GM18861 (cell line): ENCODE results near the gene TTLL10.
"Not testable (repeated sequence)": the region's sequence is repeated elsewhere in the genome, so short reads cannot be mapped to it uniquely, and the experiment has no call there.

Experiments used
- ATAC-seq: cut with Tn5 transposase; IDR thresholded peaks from one replicate; pipeline ENCODE4 v1.9.1; 2021; ENCODE audit not compliant: unreplicated experiment

The TTLL10 gene

GRCh38 chr1:1185101-1185765 is 11.6 kb downstream of the TTLL10 start:
- no peak for ATAC-seq

- no peak for ATAC-seq
Measured at GRCh38 chr1:1187938-1188337, 14.3 kb downstream of the TTLL10 start.

GRCh38 chr1:1189111-1189510 is 15.4 kb downstream of the TTLL10 start:
- no peak for ATAC-seq

GRCh38 chr1:1191734-1192133 is 18.1 kb downstream of the TTLL10 start:
- no peak for ATAC-seq

- ATAC-seq = no peak
Measured at GRCh38 chr1:1194723-1195122, 21.0 kb downstream of the TTLL10 start.

- ATAC-seq = not testable (repeated sequence)
Measured at GRCh38 chr1:1195726-1196125, 22.0 kb downstream of the TTLL10 start.

- ATAC-seq = no peak
Measured at GRCh38 chr1:1196431-1197187, 22.9 kb downstream of the TTLL10 start.

GRCh38 chr1:1197188-1197500 is 23.5 kb downstream of the TTLL10 start:
- no peak for ATAC-seq

GRCh38 chr1:1197551-1198422 is 24.1 kb downstream of the TTLL10 start:
- ATAC-seq = no peak

GRCh38 chr1:1198423-1199140 is 24.9 kb downstream of the TTLL10 start:
- no peak for ATAC-seq

GRCh38 chr1:1199141-1199960 is 25.7 kb downstream of the TTLL10 start:
- ATAC-seq = no peak

GRCh38 chr1:1199961-1200875 is 26.5 kb downstream of the TTLL10 start:
- ATAC-seq = no peak

- no peak for ATAC-seq
Measured at GRCh38 chr1:1200876-1201810, 27.5 kb downstream of the TTLL10 start.

GRCh38 chr1:1202831-1203560 is 29.3 kb downstream of the TTLL10 start:
- no peak for ATAC-seq

- no peak for ATAC-seq
Measured at GRCh38 chr1:1203561-1204424, 30.1 kb downstream of the TTLL10 start.

GRCh38 chr1:1204425-1204920 is 30.8 kb downstream of the TTLL10 start:
- ATAC-seq = no peak
